HepG2 (cell line): ENCODE data around the gene EDC3. TPM values are rescaled to one million over a fixed set of nuclear protein-coding genes. Genes with fewer than 3 reads are reported as not detected.

ENCODE experiments used
- KAT7 ChIP-seq: IDR thresholded peaks from 2 replicates; pipeline ENCODE4 v1.6.1; 2018; ENCODE audit warnings: borderline replicate concordance, missing compliant biosample characterization
- KDM6A ChIP-seq: IDR thresholded peaks from 2 replicates; pipeline ENCODE4 v1.6.1; 2016; ENCODE audit warnings: low read depth
- KMT2B ChIP-seq: IDR thresholded peaks from 2 replicates; pipeline ENCODE4 v1.6.1; 2016; ENCODE audit warnings: missing genetic modification reagents, missing compliant biosample characterization
- MTA1 ChIP-seq: sonication (generic); formaldehyde crosslinking; IDR thresholded peaks from 2 replicates; pipeline ENCODE4 v1.4.0; 2020; ENCODE audit warnings: missing genetic modification reagents, mild to moderate bottlenecking, borderline replicate concordance
- MTF2 ChIP-seq: sonication (generic); formaldehyde crosslinking; IDR thresholded peaks from 2 replicates; pipeline ENCODE4 v1.5.0; 2020; ENCODE audit warnings: missing genetic modification reagents, borderline replicate concordance
- TARDBP ChIP-seq: sonication (generic); formaldehyde crosslinking; IDR thresholded peaks from 2 replicates; pipeline ENCODE4 v1.8.0; 2022; ENCODE audit warnings: mild to moderate bottlenecking, missing genetic modification reagents
- TEAD3 ChIP-seq: optimal IDR thresholded peaks from 2 replicates; pipeline ENCODE3; 2016; ENCODE audit warnings: borderline replicate concordance
- ZBTB42 ChIP-seq: sonication (generic); formaldehyde crosslinking; IDR thresholded peaks from 2 replicates; pipeline ENCODE4 v1.5.0; 2020; ENCODE audit warnings: mild to moderate bottlenecking, missing genetic modification reagents
- ZNF234 ChIP-seq: sonication (generic); formaldehyde crosslinking; conservative IDR thresholded peaks from 2 replicates; pipeline ENCODE4 v1.5.1; 2020; ENCODE audit warnings: mild to moderate bottlenecking, missing genetic modification reagents
- ZNF619 ChIP-seq: sonication (generic); formaldehyde crosslinking; IDR thresholded peaks from 2 replicates; pipeline ENCODE4 v1.4.0; 2020; ENCODE audit warnings: mild to moderate bottlenecking, missing genetic modification reagents
- ZSCAN20 ChIP-seq: sonication (generic); formaldehyde crosslinking; IDR thresholded peaks from 2 replicates; pipeline ENCODE4 v1.4.0; 2020; ENCODE audit warnings: missing genetic modification reagents, mild to moderate bottlenecking, borderline replicate concordance
- polyA plus RNA-seq, 8 experiments: library from polyadenylated mRNA; depleted of rRNA in 3 of 8; stranded (reverse) in 7 of 8; unstranded in 1 of 8; fragments of >200 nt; fragmentation: Illumina TruSeq in 4 of 8; extraction: Trizol in 4 of 8; gene quantifications; 2 replicates each; pipeline versions ENCODE4 v1.2.1 to v1.2.3, GENCODE V29; 2011 to 2016; ENCODE audit warnings: low read depth in 4 of 8, missing spikeins in 1 of 8, mixed read lengths in 1 of 8; ENCODE audit not compliant: insufficient read depth in 1 of 8
- total RNA-seq, 5 experiments: library from RNA; depleted of rRNA; stranded (reverse); fragments of >200 nt; fragmentation: Illumina TruSeq; extraction: Trizol; gene quantifications; 2 replicates each; pipeline ENCODE4 v1.2.3, GENCODE V29; 2016; ENCODE audit warnings: low read depth in 1 of 5
- TF ChIP-seq, protein P1 (sequence below): IDR thresholded peaks from 2 replicates; pipeline ENCODE4 v1.6.1; 2016; ENCODE audit warnings: missing genetic modification reagents, missing compliant biosample characterization
- TF ChIP-seq, protein P2 (sequence below): sonication (generic); formaldehyde crosslinking; IDR thresholded peaks from 2 replicates; pipeline ENCODE4 v1.5.0; 2020; ENCODE audit warnings: mild to moderate bottlenecking, missing genetic modification reagents
- TF ChIP-seq, protein P3 (sequence below): sonication (generic); formaldehyde crosslinking; IDR thresholded peaks from 2 replicates; pipeline ENCODE4 v1.8.0; 2022; ENCODE audit warnings: low read depth, missing genetic modification reagents
- TF ChIP-seq, protein P4 (sequence below): IDR thresholded peaks from 2 replicates; pipeline ENCODE4 v1.6.1; 2016; ENCODE audit warnings: low read depth, borderline replicate concordance
- TF ChIP-seq, protein P5 (sequence below): sonication (generic); formaldehyde crosslinking; IDR thresholded peaks from 2 replicates; pipeline ENCODE4 v1.4.0; 2020; ENCODE audit warnings: missing genetic modification reagents, borderline replicate concordance
- TF ChIP-seq, protein P6 (sequence below): sonication (generic); formaldehyde crosslinking; IDR thresholded peaks from 2 replicates; pipeline ENCODE4 v1.5.1; 2020; ENCODE audit warnings: mild to moderate bottlenecking, missing genetic modification reagents, borderline replicate concordance

The EDC3 gene
- total and polyA plus RNA-seq, 2 of the 13 experiments (the other 11 are each of a cell fraction or from before 2014, with no cell fraction given), result 17.4 to 32.0 TPM

DNA sequence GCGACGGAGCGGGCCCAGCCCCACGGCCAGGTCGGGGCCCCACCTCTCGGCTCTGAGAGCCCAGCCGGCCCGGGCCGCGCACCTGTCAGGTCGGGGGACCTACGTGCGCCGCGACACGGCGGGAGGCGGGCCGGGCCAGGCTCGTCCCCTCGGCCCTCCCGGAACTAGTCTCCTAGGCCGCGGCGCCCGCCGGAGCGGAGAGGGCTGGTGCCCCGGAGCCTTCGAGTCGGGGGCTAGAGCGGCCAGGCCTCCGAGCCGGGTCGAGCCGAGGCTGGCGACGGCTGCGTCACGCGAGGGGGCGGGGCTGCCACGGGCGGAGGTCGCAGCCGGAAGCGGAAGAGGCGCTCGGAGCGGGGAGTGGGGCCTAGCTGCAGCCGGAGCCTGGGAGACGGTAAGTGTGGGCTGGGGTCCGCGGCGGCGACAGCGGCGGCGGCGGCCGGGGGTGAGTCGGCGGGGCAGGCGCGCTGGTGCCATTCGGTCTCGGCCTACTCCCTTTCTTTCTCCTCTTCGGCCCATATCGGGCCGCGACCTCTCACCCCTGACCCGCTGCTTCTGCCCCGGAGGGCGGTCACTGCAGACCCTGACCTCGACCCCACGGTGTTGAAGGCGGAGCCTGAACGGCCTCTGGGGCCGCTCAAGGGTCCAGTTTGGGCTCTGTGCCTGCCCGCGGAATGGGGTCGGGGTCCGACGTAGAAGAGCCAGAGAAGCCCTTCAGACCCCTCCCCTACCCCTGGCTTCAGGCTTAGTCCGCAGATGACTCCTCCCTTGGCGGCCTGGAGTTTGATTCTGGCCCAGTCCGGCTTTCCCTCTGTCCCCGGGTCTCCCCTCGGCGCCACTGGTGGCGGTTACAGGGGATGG is 80.1 kb downstream of the EDC3 start, which contains the start of gene CLK3 (continued):
- TF ChIP-seq, protein P1, sequence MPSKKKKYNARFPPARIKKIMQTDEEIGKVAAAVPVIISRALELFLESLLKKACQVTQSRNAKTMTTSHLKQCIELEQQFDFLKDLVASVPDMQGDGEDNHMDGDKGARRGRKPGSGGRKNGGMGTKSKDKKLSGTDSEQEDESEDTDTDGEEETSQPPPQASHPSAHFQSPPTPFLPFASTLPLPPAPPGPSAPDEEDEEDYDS, result peak; percentile 71; the same call in 1 of the 2 replicates
- TF ChIP-seq ZSCAN20 (CRISPR knock-in tag), result peak; percentile 74; the same call in 1 of the 2 replicates
- 0 out of 2 replicates have a peak, but pooled peaks have one; percentile 55 for TF ChIP-seq ZBTB42 (CRISPR knock-in tag)
- peak; percentile 50 for TF ChIP-seq ZNF619 (CRISPR knock-in tag)
- TF ChIP-seq, protein P2, sequence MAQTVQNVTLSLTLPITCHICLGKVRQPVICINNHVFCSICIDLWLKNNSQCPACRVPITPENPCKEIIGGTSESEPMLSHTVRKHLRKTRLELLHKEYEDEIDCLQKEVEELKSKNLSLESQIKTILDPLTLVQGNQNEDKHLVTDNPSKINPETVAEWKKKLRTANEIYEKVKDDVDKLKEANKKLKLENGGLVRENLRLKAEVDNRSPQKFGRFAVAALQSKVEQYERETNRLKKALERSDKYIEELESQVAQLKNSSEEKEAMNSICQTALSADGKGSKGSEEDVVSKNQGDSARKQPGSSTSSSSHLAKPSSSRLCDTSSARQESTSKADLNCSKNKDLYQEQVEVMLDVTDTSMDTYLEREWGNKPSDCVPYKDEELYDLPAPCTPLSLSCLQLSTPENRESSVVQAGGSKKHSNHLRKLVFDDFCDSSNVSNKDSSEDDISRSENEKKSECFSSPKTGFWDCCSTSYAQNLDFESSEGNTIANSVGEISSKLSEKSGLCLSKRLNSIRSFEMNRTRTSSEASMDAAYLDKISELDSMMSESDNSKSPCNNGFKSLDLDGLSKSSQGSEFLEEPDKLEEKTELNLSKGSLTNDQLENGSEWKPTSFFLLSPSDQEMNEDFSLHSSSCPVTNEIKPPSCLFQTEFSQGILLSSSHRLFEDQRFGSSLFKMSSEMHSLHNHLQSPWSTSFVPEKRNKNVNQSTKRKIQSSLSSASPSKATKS (CRISPR knock-in tag), result no peak
- no peak for TF ChIP-seq KDM6A
- TF ChIP-seq ZNF234 (CRISPR knock-in tag), result no peak
- peak; percentile 17; the same call in 1 of the 2 replicates for TF ChIP-seq MTF2
- TF ChIP-seq TARDBP (CRISPR knock-in tag), result peak; percentile 96
- TF ChIP-seq, protein P3, sequence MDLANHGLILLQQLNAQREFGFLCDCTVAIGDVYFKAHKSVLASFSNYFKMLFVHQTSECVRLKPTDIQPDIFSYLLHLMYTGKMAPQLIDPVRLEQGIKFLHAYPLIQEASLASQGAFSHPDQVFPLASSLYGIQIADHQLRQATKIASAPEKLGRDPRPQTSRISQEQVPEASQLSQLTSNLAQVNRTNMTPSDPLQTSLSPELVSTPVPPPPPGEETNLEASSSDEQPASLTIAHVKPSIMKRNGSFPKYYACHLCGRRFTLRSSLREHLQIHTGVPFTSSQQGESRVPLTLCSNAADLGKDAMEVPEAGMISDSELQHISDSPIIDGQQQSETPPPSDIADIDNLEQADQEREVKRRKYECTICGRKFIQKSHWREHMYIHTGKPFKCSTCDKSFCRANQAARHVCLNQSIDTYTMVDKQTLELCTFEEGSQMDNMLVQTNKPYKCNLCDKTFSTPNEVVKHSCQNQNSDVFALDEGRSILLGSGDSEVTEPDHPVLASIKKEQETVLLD (CRISPR knock-in tag), result peak; percentile 99
- TF ChIP-seq, protein P4, sequence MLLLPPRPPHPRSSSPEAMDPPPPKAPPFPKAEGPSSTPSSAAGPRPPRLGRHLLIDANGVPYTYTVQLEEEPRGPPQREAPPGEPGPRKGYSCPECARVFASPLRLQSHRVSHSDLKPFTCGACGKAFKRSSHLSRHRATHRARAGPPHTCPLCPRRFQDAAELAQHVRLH (CRISPR knock-in tag), result peak; percentile 53; the same call in 1 of the 2 replicates
- TF ChIP-seq KAT7 (CRISPR knock-in tag), result 0 out of 2 replicates have a peak, but pooled peaks have one; percentile 82
- TF ChIP-seq KMT2B (CRISPR knock-in tag), result peak; percentile 7; the same call in 1 of the 2 replicates
- TF ChIP-seq MTA1 (CRISPR knock-in tag), result peak; percentile 90; the same call in 1 of the 2 replicates
- TF ChIP-seq TEAD3, result peak; percentile 19
- TF ChIP-seq, protein P5, sequence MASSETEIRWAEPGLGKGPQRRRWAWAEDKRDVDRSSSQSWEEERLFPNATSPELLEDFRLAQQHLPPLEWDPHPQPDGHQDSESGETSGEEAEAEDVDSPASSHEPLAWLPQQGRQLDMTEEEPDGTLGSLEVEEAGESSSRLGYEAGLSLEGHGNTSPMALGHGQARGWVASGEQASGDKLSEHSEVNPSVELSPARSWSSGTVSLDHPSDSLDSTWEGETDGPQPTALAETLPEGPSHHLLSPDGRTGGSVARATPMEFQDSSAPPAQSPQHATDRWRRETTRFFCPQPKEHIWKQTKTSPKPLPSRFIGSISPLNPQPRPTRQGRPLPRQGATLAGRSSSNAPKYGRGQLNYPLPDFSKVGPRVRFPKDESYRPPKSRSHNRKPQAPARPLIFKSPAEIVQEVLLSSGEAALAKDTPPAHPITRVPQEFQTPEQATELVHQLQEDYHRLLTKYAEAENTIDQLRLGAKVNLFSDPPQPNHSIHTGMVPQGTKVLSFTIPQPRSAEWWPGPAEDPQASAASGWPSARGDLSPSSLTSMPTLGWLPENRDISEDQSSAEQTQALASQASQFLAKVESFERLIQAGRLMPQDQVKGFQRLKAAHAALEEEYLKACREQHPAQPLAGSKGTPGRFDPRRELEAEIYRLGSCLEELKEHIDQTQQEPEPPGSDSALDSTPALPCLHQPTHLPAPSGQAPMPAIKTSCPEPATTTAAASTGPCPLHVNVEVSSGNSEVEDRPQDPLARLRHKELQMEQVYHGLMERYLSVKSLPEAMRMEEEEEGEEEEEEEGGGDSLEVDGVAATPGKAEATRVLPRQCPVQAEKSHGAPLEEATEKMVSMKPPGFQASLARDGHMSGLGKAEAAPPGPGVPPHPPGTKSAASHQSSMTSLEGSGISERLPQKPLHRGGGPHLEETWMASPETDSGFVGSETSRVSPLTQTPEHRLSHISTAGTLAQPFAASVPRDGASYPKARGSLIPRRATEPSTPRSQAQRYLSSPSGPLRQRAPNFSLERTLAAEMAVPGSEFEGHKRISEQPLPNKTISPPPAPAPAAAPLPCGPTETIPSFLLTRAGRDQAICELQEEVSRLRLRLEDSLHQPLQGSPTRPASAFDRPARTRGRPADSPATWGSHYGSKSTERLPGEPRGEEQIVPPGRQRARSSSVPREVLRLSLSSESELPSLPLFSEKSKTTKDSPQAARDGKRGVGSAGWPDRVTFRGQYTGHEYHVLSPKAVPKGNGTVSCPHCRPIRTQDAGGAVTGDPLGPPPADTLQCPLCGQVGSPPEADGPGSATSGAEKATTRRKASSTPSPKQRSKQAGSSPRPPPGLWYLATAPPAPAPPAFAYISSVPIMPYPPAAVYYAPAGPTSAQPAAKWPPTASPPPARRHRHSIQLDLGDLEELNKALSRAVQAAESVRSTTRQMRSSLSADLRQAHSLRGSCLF, result no peak
- TF ChIP-seq, protein P6, sequence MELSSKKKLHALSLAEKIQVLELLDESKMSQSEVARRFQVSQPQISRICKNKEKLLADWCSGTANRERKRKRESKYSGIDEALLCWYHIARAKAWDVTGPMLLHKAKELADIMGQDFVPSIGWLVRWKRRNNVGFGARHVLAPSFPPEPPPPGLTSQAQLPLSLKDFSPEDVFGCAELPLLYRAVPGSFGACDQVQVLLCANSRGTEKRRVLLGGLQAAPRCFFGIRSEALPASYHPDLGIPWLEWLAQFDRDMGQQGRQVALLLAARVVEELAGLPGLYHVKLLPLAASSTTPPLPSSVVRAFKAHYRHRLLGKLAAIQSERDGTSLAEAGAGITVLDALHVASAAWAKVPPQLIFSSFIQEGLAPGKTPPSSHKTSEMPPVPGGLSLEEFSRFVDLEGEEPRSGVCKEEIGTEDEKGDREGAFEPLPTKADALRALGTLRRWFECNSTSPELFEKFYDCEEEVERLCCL (CRISPR knock-in tag), result no peak
